Breast epithelium (tissue), 3 donors: ENCODE results near the gene C11orf97.

Experiments used
- CTCF ChIP-seq, 3 donors: fragments of 450-650 bp; IDR thresholded peaks; one replicate each; pipeline ENCODE4 v1.5.1; 2016 to 2017; ENCODE audit warnings: antibody characterized with exemption in 3 of 3, mild to moderate bottlenecking in 3 of 3, moderate library complexity in 3 of 3
- POLR2AphosphoS5 ChIP-seq, 3 donors: sonication (generic); formaldehyde crosslinking; IDR thresholded peaks; one replicate each; pipeline ENCODE4 v1.6.1; 2017; ENCODE audit warnings: antibody characterized with exemption in 3 of 3

DNA sequence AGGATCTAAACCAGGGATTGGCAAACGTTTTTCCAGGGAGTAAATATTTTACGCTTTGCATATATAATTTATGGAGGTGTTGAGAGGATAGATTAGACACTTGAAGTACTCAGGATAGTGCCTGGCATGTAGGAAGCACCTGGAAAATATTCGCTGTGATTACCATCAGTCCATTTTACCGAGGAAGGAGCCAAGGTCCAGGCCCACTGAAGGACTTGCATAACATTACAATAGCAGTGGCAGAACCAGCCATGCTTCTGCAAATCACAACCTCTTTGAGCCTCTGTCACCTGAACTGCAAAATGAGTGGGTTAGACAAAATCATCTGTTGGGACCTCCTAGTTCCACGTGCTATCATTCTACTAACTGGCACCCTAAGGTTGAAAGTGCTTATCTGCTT, 36.9 kb downstream of the C11orf97 start:
- TF ChIP-seq CTCF (IDR thresholded peaks at IDR 0.05): no peak
- no peak for TF ChIP-seq POLR2AphosphoS5 (IDR thresholded peaks at IDR 0.05)
